Measurements from ENCODE around the gene LLPH.

LLPH gene

GRCh38 chr12:66143868-66144267, 13.3 kb upstream of the LLPH start:
- DNase-seq (ENCODE audit: low read depth in 4 of 4, low spot score in 1 of 4) = no peak

GRCh38 chr12:66142826-66143225, 12.3 kb upstream of the LLPH start:
- no peak for DNase-seq (ENCODE audit: low read depth in 4 of 4, low spot score in 1 of 4)

- no peak for DNase-seq (ENCODE audit: low read depth in 4 of 4, low spot score in 1 of 4)
Measured at GRCh38 chr12:66141299-66141698, 10.7 kb upstream of the LLPH start.

GRCh38 chr12:66140731-66141130, 10.2 kb upstream of the LLPH start:
- DNase-seq (ENCODE audit: low read depth in 4 of 4, low spot score in 1 of 4) = no peak

- DNase-seq (ENCODE audit: low read depth in 4 of 4, low spot score in 1 of 4) = no peak
Measured at GRCh38 chr12:66139328-66139727, 8.8 kb upstream of the LLPH start.

- DNase-seq (ENCODE audit: low read depth in 4 of 4, low spot score in 1 of 4) = no peak
Measured at GRCh38 chr12:66137937-66138336, 7.4 kb upstream of the LLPH start.

GRCh38 chr12:66132408-66132807, 1.9 kb upstream of the LLPH start:
- no peak for DNase-seq (ENCODE audit: low read depth in 4 of 4, low spot score in 1 of 4)

- DNase-seq (ENCODE audit: low read depth in 4 of 4, low spot score in 1 of 4) = no peak
Measured at GRCh38 chr12:66131067-66131688, 628 bp upstream of the LLPH start.

GRCh38 chr12:66129934-66130266, 650 bp downstream of the LLPH start:
- no peak for DNase-seq (ENCODE audit: low read depth in 4 of 4, low spot score in 1 of 4)

GRCh38 chr12:66127650-66128049, 2.9 kb downstream of the LLPH start:
- no peak for DNase-seq (ENCODE audit: low read depth in 4 of 4, low spot score in 1 of 4)

- DNase-seq (ENCODE audit: low read depth in 4 of 4, low spot score in 1 of 4) = no peak
Measured at GRCh38 chr12:66120477-66120876, 10.1 kb downstream of the LLPH start.

- no peak for DNase-seq (ENCODE audit: low read depth in 4 of 4, low spot score in 1 of 4)
Measured at GRCh38 chr12:66119870-66120241, 10.7 kb downstream of the LLPH start.

GRCh38 chr12:66119229-66119869, 11.2 kb downstream of the LLPH start:
- DNase-seq (ENCODE audit: low read depth in 4 of 4, low spot score in 1 of 4) = no peak

GRCh38 chr12:66118240-66118891, 12.2 kb downstream of the LLPH start:
- no peak for DNase-seq (ENCODE audit: low read depth in 4 of 4, low spot score in 1 of 4)

- no peak for DNase-seq (ENCODE audit: low read depth in 4 of 4, low spot score in 1 of 4)
Measured at GRCh38 chr12:66117242-66117641, 13.3 kb downstream of the LLPH start.

- DNase-seq (ENCODE audit: low read depth in 4 of 4, low spot score in 1 of 4) = no peak
Measured at GRCh38 chr12:66115071-66115600, 15.4 kb downstream of the LLPH start.

- DNase-seq (ENCODE audit: low read depth in 4 of 4, low spot score in 1 of 4) = no peak
Measured at GRCh38 chr12:66113471-66113870, 17.1 kb downstream of the LLPH start.

GRCh38 chr12:66111605-66112004, 18.9 kb downstream of the LLPH start:
- DNase-seq (ENCODE audit: low read depth in 4 of 4, low spot score in 1 of 4) = no peak

GRCh38 chr12:66109056-66109455, 21.5 kb downstream of the LLPH start:
- no peak for DNase-seq (ENCODE audit: low read depth in 4 of 4, low spot score in 1 of 4)

GRCh38 chr12:66108386-66108785, 22.2 kb downstream of the LLPH start:
- DNase-seq (ENCODE audit: low read depth in 4 of 4, low spot score in 1 of 4) = no peak

- DNase-seq (ENCODE audit: low read depth in 4 of 4, low spot score in 1 of 4) = peak in 3 of 4 experiments; percentile 11 to 47 (median 33)
Measured at GRCh38 chr12:66107451-66107915, 23.1 kb downstream of the LLPH start.

Measured in stimulated activated CD4-positive, alpha-beta T cell treated with anti-CD3 and anti-CD28 coated beads, Interleukin-1b, Interleukin-23, amount 100 ng/mL, for 24 hours (primary cell).